NCI-H2081 treated with DMSO at 0.1 percent for 48 hours (cell line): ENCODE results near the gene DALRD3.
A peak's percentile ranks its signal among the peaks of the same experiment; 100 is the strongest.
"Not testable (repeated sequence)": the region's sequence is repeated elsewhere in the genome, so short reads cannot be mapped to it uniquely, and the experiment has no call there.

Experiments used
- DNase-seq: peaks from one replicate; lab custom pipeline; 2025; lab: John Stamatoyannopoulos, UW

The DALRD3 gene

GRCh38 chr3:49021213-49021812 is 2.9 kb upstream of the DALRD3 start:
- DNase-seq, result peak; percentile 78

DNA sequence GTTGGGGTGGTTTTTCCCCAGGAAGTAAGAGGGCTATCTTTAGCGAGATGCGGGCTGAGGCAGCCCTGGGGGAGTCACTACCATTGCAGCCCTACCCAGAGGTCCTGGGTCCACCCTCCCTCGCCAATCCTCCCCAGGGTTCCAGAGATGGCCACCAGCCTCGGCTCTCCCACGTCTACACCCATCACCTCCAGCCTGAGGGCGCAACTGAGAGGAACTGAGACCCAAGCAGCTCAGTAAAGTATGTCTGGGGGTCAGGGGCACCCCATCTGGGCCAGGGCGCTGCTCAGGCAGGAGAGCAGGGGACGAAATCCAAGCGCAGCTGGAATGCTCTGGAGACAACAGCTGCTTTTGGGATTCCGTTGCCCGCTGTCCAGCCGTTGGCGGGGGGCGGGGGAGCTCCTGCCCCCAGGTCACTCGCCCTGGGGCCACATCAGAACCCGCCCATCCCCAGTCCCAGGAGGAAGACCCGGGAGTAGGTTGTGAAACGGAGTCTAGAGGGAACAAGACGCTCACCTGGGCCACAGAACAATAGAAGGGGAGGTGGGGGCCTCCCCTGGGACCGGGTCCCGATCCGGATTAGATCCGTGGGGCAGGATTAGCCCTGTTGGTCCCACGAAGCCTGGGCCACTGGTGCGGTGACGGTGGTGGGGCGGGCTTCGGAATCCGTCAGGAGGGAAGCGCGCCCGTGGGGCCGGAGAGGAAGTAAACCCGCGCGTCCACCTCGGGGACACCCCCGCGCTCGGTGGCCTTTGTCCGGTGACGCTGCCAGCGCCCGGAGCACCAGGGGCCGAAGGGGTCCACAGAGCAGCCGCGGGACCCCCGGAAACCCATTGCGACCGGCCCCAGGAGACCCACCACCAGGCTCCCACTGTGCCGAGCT is 2.2 kb upstream of the DALRD3 start:
- no peak for DNase-seq

GRCh38 chr3:49019941-49020329 is 1.6 kb upstream of the DALRD3 start:
- DNase-seq, result no peak

GRCh38 chr3:49018707-49019006 is 277 bp upstream of the DALRD3 start:
- no peak for DNase-seq

- no peak for DNase-seq
Observed at GRCh38 chr3:49017229-49017970, 980 bp downstream of the DALRD3 start.

GRCh38 chr3:49016414-49017228 is 1.8 kb downstream of the DALRD3 start:
- DNase-seq, result no peak

DNA sequence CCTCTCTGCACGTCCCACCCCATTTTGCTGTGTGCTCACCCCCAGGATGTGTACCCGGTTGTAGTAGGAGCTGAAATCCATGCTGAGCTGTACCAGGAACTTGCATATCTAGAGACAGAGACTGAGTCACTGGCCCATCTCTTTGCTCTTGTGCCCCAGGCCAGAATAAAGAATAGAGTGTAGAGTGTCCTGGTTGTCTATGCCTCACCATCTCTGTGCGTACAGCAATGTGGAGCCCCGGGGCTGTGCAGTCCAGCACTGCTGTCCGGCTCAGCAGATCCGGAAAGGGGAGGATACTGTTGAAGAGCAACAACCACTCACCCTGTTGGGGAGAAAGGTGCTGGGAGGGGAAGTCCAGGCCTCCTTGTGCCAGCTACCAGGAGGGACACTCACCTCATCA is 2.6 kb downstream of the DALRD3 start:
- no peak for DNase-seq

DNA sequence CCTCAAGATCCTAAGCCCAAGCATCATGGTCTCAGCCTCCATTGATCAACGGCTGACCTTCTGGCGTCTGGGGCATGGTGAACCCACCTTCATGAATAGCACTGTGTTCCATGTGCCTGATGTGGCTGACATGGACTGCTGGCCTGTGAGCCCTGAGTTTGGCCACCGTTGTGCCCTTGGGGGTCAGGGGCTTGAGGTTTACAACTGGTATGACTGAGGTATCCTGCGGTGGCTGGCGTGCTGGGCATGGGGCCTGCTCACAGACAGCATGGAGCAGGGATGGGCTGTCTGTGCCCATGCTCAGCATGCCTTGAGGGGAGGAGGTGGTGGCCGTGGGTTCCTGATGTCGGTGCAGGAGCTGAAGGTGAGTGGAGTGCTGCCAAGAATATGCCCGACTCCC is 3.3 kb downstream of the DALRD3 start:
- no peak for DNase-seq

GRCh38 chr3:49013738-49014660 is 4.4 kb downstream of the DALRD3 start:
- no peak for DNase-seq

DNA sequence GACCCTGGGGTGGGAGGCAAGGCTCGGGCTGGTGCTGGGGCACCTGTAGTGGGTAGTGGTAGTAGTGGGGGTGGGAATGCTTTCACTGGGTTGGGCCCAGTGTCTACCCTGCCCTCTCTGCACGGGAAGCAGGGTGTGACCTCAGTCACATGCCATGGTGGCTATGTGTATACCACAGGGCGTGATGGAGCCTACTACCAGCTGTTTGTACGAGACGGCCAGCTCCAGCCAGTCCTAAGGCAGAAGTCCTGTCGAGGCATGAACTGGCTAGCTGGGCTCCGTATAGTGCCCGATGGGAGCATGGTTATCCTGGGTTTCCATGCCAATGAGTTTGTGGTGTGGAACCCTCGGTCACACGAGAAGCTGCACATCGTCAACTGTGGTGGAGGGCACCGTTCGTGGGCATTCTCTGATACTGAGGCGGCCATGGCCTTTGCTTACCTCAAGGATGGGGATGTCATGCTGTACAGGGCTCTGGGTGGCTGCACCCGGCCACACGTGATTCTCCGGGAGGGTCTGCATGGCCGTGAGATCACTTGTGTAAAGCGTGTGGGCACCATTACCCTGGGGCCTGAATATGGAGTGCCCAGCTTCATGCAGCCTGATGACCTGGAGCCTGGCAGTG is 5.2 kb downstream of the DALRD3 start:
- DNase-seq, result no peak

- no peak for DNase-seq
Observed at GRCh38 chr3:49012441-49013017, 5.9 kb downstream of the DALRD3 start.

- DNase-seq, result no peak
Observed at GRCh38 chr3:49009396-49009795, 9.0 kb downstream of the DALRD3 start.

- DNase-seq, result not testable (repeated sequence)
Observed at GRCh38 chr3:49008627-49009026, 9.8 kb downstream of the DALRD3 start.

GRCh38 chr3:49007771-49008528 is 10.4 kb downstream of the DALRD3 start:
- no peak for DNase-seq

GRCh38 chr3:49007068-49007770 is 11.2 kb downstream of the DALRD3 start, which contains the start of gene WDR6:
Gene WDR6 (plus strand): TSS chr3:49007391. CDS start chr3:49007432, 41 bp downstream.
- peak; percentile 75 for DNase-seq

- no peak for DNase-seq
Observed at GRCh38 chr3:49006408-49007067, 11.8 kb downstream of the DALRD3 start.

DNA sequence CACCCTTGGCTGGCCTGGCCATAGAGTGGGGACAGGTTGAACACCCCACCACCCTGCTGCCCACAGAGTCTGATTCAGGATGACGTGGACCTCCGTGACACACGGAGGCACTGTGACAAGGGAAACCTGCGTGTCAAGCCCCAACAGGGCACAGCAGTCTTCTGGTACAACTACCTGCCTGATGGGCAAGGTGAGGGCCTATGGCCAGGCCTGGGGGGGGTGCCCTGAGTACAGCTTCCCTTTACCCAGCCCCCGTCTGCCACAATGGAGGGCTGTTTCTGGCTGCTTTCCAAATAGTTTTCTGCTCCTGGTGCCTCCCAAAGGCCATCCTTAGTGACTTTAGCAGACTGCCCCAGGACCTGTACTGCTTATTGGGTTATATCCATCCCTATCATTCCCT is 12.4 kb downstream of the DALRD3 start:
- no peak for DNase-seq

DNA sequence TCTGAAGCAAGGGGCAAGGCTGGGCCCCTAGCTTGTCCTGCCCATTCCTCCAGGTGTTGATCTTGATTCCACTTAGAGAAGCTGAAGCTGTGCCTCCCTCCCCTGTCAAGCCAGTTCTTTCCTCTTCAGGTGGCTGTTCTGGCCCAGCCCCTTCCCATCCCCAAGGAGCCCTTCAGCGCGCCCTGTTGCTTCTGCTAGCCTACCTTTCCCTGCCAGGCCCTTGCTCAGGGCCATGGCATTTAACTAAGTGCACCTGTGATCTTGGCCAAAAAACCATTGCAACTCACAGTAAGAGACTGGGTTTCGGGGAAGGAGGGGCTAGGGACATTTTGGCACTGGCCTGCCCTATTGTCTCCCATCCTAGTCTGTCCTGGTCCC is 13.1 kb downstream of the DALRD3 start:
- no peak for DNase-seq
